Ovary (tissue), 9 donors: Measurements from ENCODE around the gene HSDL2. TPM values are rescaled to one million over a fixed set of nuclear protein-coding genes. Genes with fewer than 3 reads are reported as not detected.

ENCODE experiments used
- DNase-seq, 5 donors: peaks; one replicate each; pipeline ENCODE4 v3.0.0-alpha.2; 2019 to 2020
- H3K27ac ChIP-seq, 2 donors: fragments of 200-600 bp; one replicate each; pipeline versions ENCODE4 v1.5.1 to v1.8.0; 2019 to 2022
- H3K27me3 ChIP-seq: fragments of 200-600 bp; one replicate; pipeline ENCODE4 v1.8.0; 2022
- H3K36me3 ChIP-seq: fragments of 200-600 bp; sonication (generic); one replicate; pipeline ENCODE4 v1.5.1; 2019
- H3K4me1 ChIP-seq: one replicate; pipeline ENCODE4 v1.8.1; 2013; ENCODE audit warnings: mild to moderate bottlenecking, moderate library complexity; ENCODE audit not compliant: insufficient read depth
- H3K4me3 ChIP-seq: fragments of 200-600 bp; sonication (generic); one replicate; pipeline ENCODE4 v1.5.1; 2017
- H3K9me3 ChIP-seq, 2 donors: fragments of 200-600 bp in 1 of 2; sonication (generic) in 1 of 2; one replicate each; pipeline versions ENCODE4 v1.5.1 to v1.8.1; 2013 to 2019; ENCODE audit warnings: mild to moderate bottlenecking in 1 of 2, moderate library complexity in 1 of 2
- CTCF ChIP-seq, 3 donors: fragments of 450-650 bp in 2 of 3; fragments of 200-600 bp in 1 of 3; IDR thresholded peaks; one replicate each; pipeline versions ENCODE4 v1.5.1 to v1.8.0; 2016 to 2022; ENCODE audit warnings: antibody characterized with exemption in 3 of 3, mild to moderate bottlenecking in 1 of 3
- EP300 ChIP-seq: sonication (generic); formaldehyde crosslinking; IDR thresholded peaks from one replicate; pipeline ENCODE4 v1.6.1; 2017; ENCODE audit warnings: antibody characterized with exemption
- POLR2A ChIP-seq: fragments of 450-650 bp; IDR thresholded peaks from one replicate; pipeline ENCODE4 v1.6.1; 2017; ENCODE audit warnings: antibody characterized with exemption, mild to moderate bottlenecking, moderate library complexity
- WGBS, 3 donors: extraction: QIAGEN DNeasy Blood & Tissue Kit in 1 of 3; methylation state at CpG; one replicate each; pipeline versions ENCODE4 v1.1.5 to v1.1.7; 2013 to 2017; 5-methylcytosine and 5-hydroxymethylcytosine counted together
- intact Hi-C, 4 donors: fragments of 100-400 bp; cut with DNase I; formaldehyde crosslinking; loops; one replicate each; pipeline versions ENCODE4 v1.11.0 to v1.15.1; 2022 to 2023
- polyA plus RNA-seq, 2 donors: library from polyadenylated mRNA; stranded (reverse); fragments of 200-250 nt in 1 of 2; fragments of 350-450 nt in 1 of 2; fragmentation: Illumina TruSeq in 1 of 2; extraction: RNeasy Lipid Tissue Mini Kit (QIAGEN cat#74804) in 1 of 2; gene quantifications; one replicate each; pipeline ENCODE4 v1.2.3, GENCODE V29; 2013 to 2014
- total RNA-seq, 7 donors: library from RNA; depleted of rRNA in 2 of 7; stranded (reverse); fragments of >200 nt in 2 of 7; fragmentation: NEBNext Ultra II Directional in 3 of 7; extraction: Animal tissue kit (Norgen Biotek cat#: 25700) in 3 of 7; gene quantifications; one replicate each; pipeline versions ENCODE4 v1.1.0 to v1.2.4, GENCODE V29; 2016 to 2023
- donor health status: DM: no; HTN: no; CAD: no; lungs with moderate emphysema.
- donor health status: DM: no; HTN: no; CAD: no.
- donor health status: Bipolar disorder and iron deficiency.
- donor health status: DM: yes; HTN: yes; CAD: no.
- donor health status: DM: no; HTN: no; CAD: no.
- donor health status: DM: yes; HTN: yes; CAD: no.

HSDL2 gene
- total and polyA plus RNA-seq, 9 donors, result 44.8 to 79.9 (median 66.1) TPM

DNA sequence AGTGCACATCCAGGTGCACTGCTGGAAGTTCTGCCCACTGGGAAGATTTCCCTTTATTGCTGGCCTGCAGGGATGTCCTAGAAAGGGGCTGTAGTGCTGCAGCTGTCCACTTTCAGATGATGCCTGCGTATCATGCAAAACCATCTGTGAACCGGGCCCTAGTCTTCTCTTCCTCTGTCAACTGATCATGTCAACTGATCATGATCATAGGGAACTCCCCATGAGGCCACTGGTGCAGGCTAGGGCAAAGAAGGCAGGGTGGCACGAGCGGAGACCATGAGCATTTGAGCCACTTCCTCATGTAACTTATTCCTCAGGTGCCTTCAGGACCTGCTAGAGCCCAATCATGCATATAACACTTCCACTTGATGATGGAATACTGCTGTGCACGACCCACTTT lies 4.5 kb upstream of the HSDL2 start:
- Histone ChIP-seq H3K27me3 (no peaks in the 10 kb centered on the region), H3K4me1 (peaks cover 7% of the 10 kb centered on the region), H3K36me3 (no peaks in the 10 kb centered on the region), H3K4me3 (no peak overlapping the region), H3K27ac (no peak overlapping the region), H3K9me3 (no peaks in the 10 kb centered on the region)
- TF ChIP-seq EP300, result no peak
- no peak for TF ChIP-seq CTCF (IDR thresholded peaks at IDR 0.05)
- intact Hi-C loops, result loop anchor here in 1 of 4 donors (10.0 kb wide), 1 partner anchor 329 kb away; no protein-coding TSS in a partner anchor
- no peak for DNase-seq
- 89 to 95% (median 93%) methylated on average over 5 of the region's 5 CpGs for WGBS, 3 donors

DNA sequence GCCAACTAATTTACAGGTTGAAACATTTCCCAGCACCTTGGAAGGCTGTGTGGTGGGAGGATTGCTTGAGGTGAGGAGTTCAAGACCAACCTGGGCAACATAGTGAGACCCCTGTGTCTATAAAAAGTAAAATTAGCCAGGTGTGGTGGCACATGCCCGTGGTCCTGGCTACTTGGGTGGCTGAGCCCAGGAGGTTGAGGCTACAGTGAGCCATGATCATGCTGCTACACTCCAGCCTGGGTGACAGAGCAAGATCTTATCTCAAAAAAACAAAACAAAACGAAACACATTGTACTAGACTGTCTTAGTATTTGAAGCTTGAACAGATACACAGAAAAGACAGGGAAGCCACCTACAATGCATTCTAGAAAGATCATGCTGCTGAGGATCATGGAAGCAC lies 2.8 kb upstream of the HSDL2 start:
- no peaks in the 10 kb centered on the region for H3K27me3 ChIP-seq
- TF ChIP-seq CTCF (IDR thresholded peaks at IDR 0.05) (no peak), EP300 (no peak), POLR2A (no peak)
- no peaks in the 10 kb centered on the region for H3K9me3 ChIP-seq
- intact Hi-C loops, result loop anchor here in 1 of 4 donors (10.0 kb wide), 1 partner anchor 328 kb away; no protein-coding TSS in a partner anchor
- no peaks in the 10 kb centered on the region for H3K36me3 ChIP-seq
- WGBS, 3 donors, result 51 to 67% (median 56%) methylated on average over 2 of the region's 2 CpGs
- peaks cover 10% of the 10 kb centered on the region for H3K4me1 ChIP-seq
- no peak for DNase-seq
- no peak overlapping the region for H3K27ac ChIP-seq
- no peak overlapping the region for H3K4me3 ChIP-seq

DNA sequence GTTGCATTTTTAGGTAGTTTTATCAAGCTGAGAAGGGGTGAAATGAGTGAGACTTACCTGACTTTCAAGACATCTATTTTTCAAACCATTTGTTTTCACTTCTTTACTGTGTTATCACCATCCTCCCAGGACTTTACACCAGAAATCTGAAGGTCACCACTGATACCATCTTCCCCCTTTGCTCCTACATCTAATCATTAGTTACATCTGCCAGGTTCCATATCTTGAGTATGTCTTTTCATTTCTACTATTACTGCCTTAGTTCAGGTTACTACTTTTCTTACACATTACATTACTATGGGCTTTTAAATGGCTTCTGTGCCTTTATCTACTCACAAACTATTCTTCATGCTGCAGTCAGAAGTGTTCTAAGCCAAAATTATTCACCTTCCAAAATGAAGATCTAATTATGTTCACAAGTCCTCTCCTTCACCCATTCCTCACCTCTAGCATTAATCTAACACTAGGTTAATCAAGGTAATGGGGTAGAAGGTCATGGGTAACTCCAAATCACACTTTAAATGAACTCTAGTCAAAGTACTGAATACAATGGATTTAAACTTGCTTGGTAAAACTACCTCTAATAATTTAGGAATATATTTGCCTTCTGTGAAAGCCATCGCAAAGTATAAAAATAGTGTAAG lies 2.1 kb upstream of the HSDL2 start:
- Histone ChIP-seq H3K4me3 (peak overlapping the region; percentile 62), H3K4me1 (peaks cover 10% of the 10 kb centered on the region), H3K27ac (no peak overlapping the region), H3K36me3 (no peaks in the 10 kb centered on the region), H3K27me3 (no peaks in the 10 kb centered on the region), H3K9me3 (no peaks in the 10 kb centered on the region)
- intact Hi-C loops, result loop anchor here in 1 of 4 donors (10.0 kb wide), 1 partner anchor 327 kb away; no protein-coding TSS in a partner anchor
- WGBS, 3 donors, result 12 to 49% (median 20%) methylated on average over 1 of the region's 1 CpG
- TF ChIP-seq CTCF (IDR thresholded peaks at IDR 0.05) (no peak), EP300 (no peak), POLR2A (no peak)
- no peak for DNase-seq

GRCh38 chr9:112378328-112379176 lies 1.4 kb upstream of the HSDL2 start:
- 2 to 23% (median 3%) methylated on average over 27 of the region's 27 CpGs for WGBS, 3 donors
- Histone ChIP-seq H3K36me3 (no peaks in the 10 kb centered on the region), H3K4me1 (peaks cover 11% of the 10 kb centered on the region), H3K27ac (peak overlapping the region; percentile 15 to 95), H3K27me3 (no peaks in the 10 kb centered on the region), H3K4me3 (peak overlapping the region; percentile 62), H3K9me3 (no peaks in the 10 kb centered on the region)
- peak in 3 of 5 donors; percentile 31 to 43 (median 32) for DNase-seq
- TF ChIP-seq CTCF (IDR thresholded peaks at IDR 0.05) (no peak), EP300 (no peak)
- intact Hi-C loops, result loop anchor here in 1 of 4 donors (10.0 kb wide), 1 partner anchor 326 kb away; no protein-coding TSS in a partner anchor
